Fibroblast of villous mesenchyme (primary cell): Measurements from ENCODE around the gene MAD1L1. TPM values are rescaled to one million over a fixed set of nuclear protein-coding genes. Genes with fewer than 3 reads are reported as not detected.
"Not testable (repeated sequence)": the region's sequence is repeated elsewhere in the genome, so short reads cannot be mapped to it uniquely, and the experiment has no call there.

ENCODE experiments used
- DNase-seq: peaks from one replicate; pipeline ENCODE4 v3.0.0-alpha.2; 2010; ENCODE audit warnings: low read depth
- H3K4me3 ChIP-seq: 2 replicates; pipeline ENCODE4 v1.5.1; 2011; ENCODE audit warnings: low read depth, mild to moderate bottlenecking, low read length
- CTCF ChIP-seq: IDR thresholded peaks from 2 replicates; pipeline ENCODE4 v1.5.1; 2012; ENCODE audit warnings: low read depth, mild to moderate bottlenecking, low read length; ENCODE audit not compliant: insufficient read depth
- total RNA-seq: library from RNA; depleted of rRNA; stranded (reverse); fragments of >200 nt; gene quantifications from 2 replicates; pipeline ENCODE4 v1.2.3, GENCODE V29; 2012

Gene MAD1L1
- total RNA-seq, 1 donor: 43.6 TPM

GRCh38 chr7:1885465-1886226 is 347.1 kb downstream of the MAD1L1 start:
- no peak for DNase-seq

GRCh38 chr7:1884583-1885350 is 348.0 kb downstream of the MAD1L1 start:
- H3K4me3 ChIP-seq: no peak overlapping the region
- no peak for DNase-seq
- TF ChIP-seq CTCF: no peak

More at GRCh38 chr7:1885465-1886226, 347.1 kb downstream of the MAD1L1 start:
- no peak for TF ChIP-seq CTCF
- H3K4me3 ChIP-seq: no peak overlapping the region

GRCh38 chr7:1883834-1884582 is 348.7 kb downstream of the MAD1L1 start:
- TF ChIP-seq CTCF: peak; percentile 4
- no peak for DNase-seq

GRCh38 chr7:1883031-1883761 is 349.5 kb downstream of the MAD1L1 start:
- DNase-seq: peak; percentile 67
- no peak for TF ChIP-seq CTCF
- H3K4me3 ChIP-seq: no peak overlapping the region

More at GRCh38 chr7:1883834-1884582, 348.7 kb downstream of the MAD1L1 start:
- H3K4me3 ChIP-seq: no peak overlapping the region

- no peak for DNase-seq
- TF ChIP-seq CTCF: no peak
- no peak overlapping the region for H3K4me3 ChIP-seq
These were observed 350.3 kb downstream of the MAD1L1 start for GRCh38 chr7:1882451-1882850.

GRCh38 chr7:1881946-1882345 is 350.8 kb downstream of the MAD1L1 start:
- H3K4me3 ChIP-seq: no peak overlapping the region
- no peak for TF ChIP-seq CTCF
- DNase-seq: no peak

GRCh38 chr7:1876641-1877040 is 356.1 kb downstream of the MAD1L1 start:
- H3K4me3 ChIP-seq, DNase-seq: not testable (repeated sequence)

- H3K4me3 ChIP-seq, DNase-seq: not testable (repeated sequence)
These were observed 357.1 kb downstream of the MAD1L1 start for GRCh38 chr7:1875392-1876199.
